GM12891 (cell line): ENCODE measurements around the gene LAPTM5.

Source experiments
- PAX5 ChIP-seq: IDR thresholded peaks from 2 replicates; pipeline ENCODE4 v1.6.1; 2011; ENCODE audit warnings: low read length, moderate library complexity, mild to moderate bottlenecking; ENCODE audit not compliant: insufficient read depth, severe bottlenecking
- POLR2A ChIP-seq: IDR thresholded peaks from 2 replicates; pipeline ENCODE4 v1.6.1; 2011; ENCODE audit warnings: low read depth, low read length, control low read depth
- POLR2AphosphoS5 ChIP-seq: IDR thresholded peaks from 2 replicates; pipeline ENCODE4 v1.6.1; 2011; ENCODE audit warnings: low read depth, low read length, control low read depth
- SPI1 ChIP-seq: IDR thresholded peaks from 2 replicates; pipeline ENCODE4 v1.6.1; 2011; ENCODE audit warnings: low read depth, low read length, control low read depth
- TAF1 ChIP-seq: IDR thresholded peaks from 2 replicates; pipeline ENCODE4 v1.6.1; 2011; ENCODE audit warnings: low read depth, low read length, control low read depth

DNA sequence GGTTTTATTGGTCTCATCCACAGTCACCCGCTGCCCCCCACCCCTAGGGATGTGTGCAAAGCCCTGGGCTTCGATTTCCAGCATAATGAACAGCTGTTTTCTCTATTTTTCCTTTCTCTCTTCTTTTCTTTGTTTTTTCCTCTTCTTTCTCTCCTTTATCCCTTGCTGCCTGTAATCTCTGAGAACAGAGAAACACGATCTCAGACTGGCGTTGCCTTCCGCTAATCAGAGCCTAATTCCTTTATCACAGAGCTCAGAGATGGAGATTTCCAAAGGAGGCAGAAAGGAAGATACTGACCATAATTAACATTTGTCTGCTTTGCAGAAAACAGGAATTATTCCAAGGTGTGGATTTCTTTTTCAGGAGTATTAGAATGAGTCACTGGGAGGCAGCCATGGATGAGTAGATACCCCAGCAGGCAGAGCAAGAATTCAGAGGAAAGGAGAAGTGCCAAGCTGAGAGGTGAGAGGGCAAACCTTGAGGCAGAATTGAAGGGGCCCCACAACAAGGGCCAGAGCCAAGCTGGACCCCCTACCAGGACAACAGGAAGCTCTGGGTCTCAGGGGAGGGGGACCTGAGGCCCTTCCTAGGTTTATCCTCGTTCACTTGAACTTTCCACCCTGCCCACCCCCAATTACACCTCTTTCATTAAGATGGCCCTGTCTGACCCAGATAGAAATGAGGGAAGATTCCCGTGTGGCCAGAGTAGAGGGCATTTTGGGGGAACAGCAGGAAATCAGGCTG lies 67.5 kb downstream of the LAPTM5 start:
- TF ChIP-seq POLR2AphosphoS5 (no peak), TAF1 (no peak), POLR2A (no peak), SPI1 (no peak), PAX5 (no peak)
